ENCODE measurements around the gene ACY1. TPM values are rescaled to one million over a fixed set of nuclear protein-coding genes. Genes with fewer than 3 reads are reported as not detected.

ACY1 gene
- total and polyA plus RNA-seq, 2 of the 13 experiments (the other 11 are each of a cell fraction or from before 2014, with no cell fraction given) = 113 to 162 TPM

- Histone ChIP-seq H3K27me3 (ENCODE audit: control insufficient read depth in 1 of 2, insufficient read depth in 2 of 2, low read length in 2 of 2) (no peaks in the 10 kb centered on the region), H3K4me1 (ENCODE audit: insufficient read depth, low read length) (peaks cover 88% of the 10 kb centered on the region), H3K4me2 (ENCODE audit: low read depth, low read length) (peak overlapping the region; percentile 99), H3K4me3 (replicated peaks in 1 of 3; ENCODE audit: insufficient read depth in 1 of 3, low read depth in 2 of 3, low read length in 3 of 3) (peak overlapping the region in 2 of 3 experiments; percentile 72 to 89; a peak in 2 of 6 replicates), H3K9me3 (ENCODE audit: low read length) (no peaks in the 10 kb centered on the region), H4K20me1 (ENCODE audit: insufficient read depth, low read length) (no peaks in the 10 kb centered on the region), H3K9ac (ENCODE audit: insufficient read depth, low read depth, low read length) (peak overlapping the region; percentile 89; the same call in 1 of the 2 replicates), H3K79me2 (ENCODE audit: insufficient read depth, low read length) (peaks cover 3% of the 10 kb centered on the region), H3K27ac (ENCODE audit: extremely low read length, insufficient read depth, low read length) (no peak overlapping the region), H3K36me3 (replicated peaks in 1 of 2; ENCODE audit: control insufficient read depth in 1 of 2, insufficient read depth in 2 of 2, low read length in 2 of 2) (peaks cover 0 to 3% of the 10 kb centered on the region in 2 experiments; a peak in 1 of 5 replicates), H2AFZ (ENCODE audit: low read length) (no peak overlapping the region)
- no peak for FAIRE-seq
- ChIA-PET CTCF (ENCODE audit: low intra/inter-chr PET ratio, low total read pairs) (no interaction called here), POLR2A (interaction anchor here (0.6 to 6.8 kb wide), 4 partner anchors 9 to 30 kb away, joined by 3 to 80 read pairs (median 36); partner anchors contain the start of genes ABHD14A, ACY1, PARP3 and RPL29)
- no TSS peak for BruUV-seq (replicated peaks)
- no peak for ATAC-seq
- WGBS (ENCODE audit: low lambda C conversion rate) = 60% methylated on average over 2 of the region's 2 CpGs
- in situ Hi-C loops (cut with HindIII; ENCODE audit: extremely low pct_ligation_motif_present, low pct_unique_long_range_greater_than_20kb) (no loop called here), intact Hi-C loops (cut with micrococcal nuclease; ENCODE audit: unreplicated experiment) (no loop called here)
- no peak for DNase-seq (ENCODE audit: low spot score)
- TF ChIP-seq ARNT (IDR thresholded peaks at IDR 0.05) (no peak), FOSL1 (CRISPR knock-in tag; IDR thresholded peaks at IDR 0.05; ENCODE audit: borderline replicate concordance) (no peak), ZNF7 (CRISPR knock-in tag; IDR thresholded peaks at IDR 0.05) (no peak), ZNF709 (CRISPR knock-in tag; IDR thresholded peaks at IDR 0.05) (no peak), GTF3A (CRISPR knock-in tag; conservative IDR thresholded peaks at IDR 0.05) (no peak), ZNF10 (CRISPR knock-in tag; IDR thresholded peaks at IDR 0.05; ENCODE audit: borderline replicate concordance, low read depth) (no peak), ZNF232 (CRISPR knock-in tag; IDR thresholded peaks at IDR 0.05; ENCODE audit: borderline replicate concordance) (no peak), TP53 (CRISPR knock-in tag; conservative IDR thresholded peaks at IDR 0.05) (no peak), ZNF609 (CRISPR knock-in tag; IDR thresholded peaks at IDR 0.05; ENCODE audit: borderline replicate concordance) (no peak), SNAPC5 (CRISPR knock-in tag; IDR thresholded peaks at IDR 0.05; ENCODE audit: borderline replicate concordance) (no peak), NPAS2 (CRISPR knock-in tag; IDR thresholded peaks at IDR 0.05; ENCODE audit: borderline replicate concordance) (no peak), SRF (IDR thresholded peaks at IDR 0.05; ENCODE audit: low read depth, low read length) (no peak), HOXA5 (CRISPR knock-in tag; IDR thresholded peaks at IDR 0.05) (no peak), ZZZ3 (CRISPR knock-in tag; IDR thresholded peaks at IDR 0.05; ENCODE audit: borderline replicate concordance) (no peak)
Observed at GRCh38 chr3:51966016-51966415, 17.3 kb upstream of the ACY1 start.

Data from HepG2 (cell line).